Measurements from ENCODE around the gene DPEP1.
"Not testable (repeated sequence)": the region's sequence is repeated elsewhere in the genome, so short reads cannot be mapped to it uniquely, and the experiment has no call there.

DPEP1 gene

GRCh38 chr16:89569506-89570341 lies 43.7 kb upstream of the DPEP1 start:
- TF ChIP-seq CTCF (IDR thresholded peaks at IDR 0.05; ENCODE audit: insufficient read depth, low read depth, low read length, missing control alignments): no peak
- H3K4me3 ChIP-seq (ENCODE audit: low read length): no peak overlapping the region
- no peak for DNase-seq (ENCODE audit: low read depth)

GRCh38 chr16:89570342-89570923 lies 43.0 kb upstream of the DPEP1 start:
- no peak overlapping the region for H3K4me3 ChIP-seq (ENCODE audit: low read length)
- TF ChIP-seq CTCF (IDR thresholded peaks at IDR 0.05; ENCODE audit: insufficient read depth, low read depth, low read length, missing control alignments): no peak
- DNase-seq (ENCODE audit: low read depth): no peak

- not testable (repeated sequence) for DNase-seq (ENCODE audit: low read depth); H3K4me3 ChIP-seq (ENCODE audit: low read length)
These were observed 42.4 kb upstream of the DPEP1 start for GRCh38 chr16:89570983-89571598.

GRCh38 chr16:89571636-89572035 lies 41.8 kb upstream of the DPEP1 start:
- no peak for DNase-seq (ENCODE audit: low read depth)
- no peak for TF ChIP-seq CTCF (IDR thresholded peaks at IDR 0.05; ENCODE audit: insufficient read depth, low read depth, low read length, missing control alignments)
- H3K4me3 ChIP-seq (ENCODE audit: low read length): no peak overlapping the region

- H3K4me3 ChIP-seq (ENCODE audit: low read length): no peak overlapping the region
- TF ChIP-seq CTCF (IDR thresholded peaks at IDR 0.05; ENCODE audit: insufficient read depth, low read depth, low read length, missing control alignments): no peak
- no peak for DNase-seq (ENCODE audit: low read depth)
These were observed 41.4 kb upstream of the DPEP1 start for GRCh38 chr16:89572073-89572484.

GRCh38 chr16:89572485-89573205 lies 40.8 kb upstream of the DPEP1 start:
- no peak for DNase-seq (ENCODE audit: low read depth)
- no peak for TF ChIP-seq CTCF (IDR thresholded peaks at IDR 0.05; ENCODE audit: insufficient read depth, low read depth, low read length, missing control alignments)
- no peak overlapping the region for H3K4me3 ChIP-seq (ENCODE audit: low read length)

All from epithelial cell of esophagus (primary cell).